ENCODE measurements around the gene NELL1. TPM values are rescaled to one million over a fixed set of nuclear protein-coding genes. Genes with fewer than 3 reads are reported as not detected.

The NELL1 gene
- polyA plus RNA-seq, 1 of the 3 experiments (the other 2 are of a cell fraction), result not detected

- H3K9me3 ChIP-seq, result no peaks in the 10 kb centered on the region
- H3K4me3 ChIP-seq (ENCODE audit: low read depth in 2 of 2, low read length in 1 of 2), result no peak overlapping the region
- POLR2A ChIA-PET, result no interaction called here
- DNase-seq, result no peak
- H3K27ac ChIP-seq (ENCODE audit: low read depth in 2 of 2, low read length in 1 of 2), result no peak overlapping the region
- TF ChIP-seq MEF2A (IDR thresholded peaks at IDR 0.05; ENCODE audit: borderline replicate concordance, low read depth) (no peak), RAD21 (IDR thresholded peaks at IDR 0.05; ENCODE audit: low read length) (no peak), RCOR1 (IDR thresholded peaks at IDR 0.05; ENCODE audit: low read length) (no peak), RXRA (IDR thresholded peaks at IDR 0.05; ENCODE audit: borderline replicate concordance, low read depth) (no peak), ELF1 (IDR thresholded peaks at IDR 0.05) (no peak), SIN3A (IDR thresholded peaks at IDR 0.05; ENCODE audit: borderline replicate concordance, low read depth, low read length) (no peak), POLR2AphosphoS5 (IDR thresholded peaks at IDR 0.05; ENCODE audit: low read depth, low read length) (no peak), USF2 (IDR thresholded peaks at IDR 0.05; ENCODE audit: borderline replicate concordance, low read depth, low read length) (no peak), FOXM1 (IDR thresholded peaks at IDR 0.05; ENCODE audit: low read depth) (no peak), ZBTB33 (IDR thresholded peaks at IDR 0.05; ENCODE audit: borderline replicate concordance, low read depth) (no peak), GATA2 (CRISPR knock-in tag; IDR thresholded peaks at IDR 0.05) (no peak), CHD2 (IDR thresholded peaks at IDR 0.05; ENCODE audit: low read length, partially characterized antibody) (no peak), FOXJ3 (CRISPR knock-in tag; IDR thresholded peaks at IDR 0.05) (no peak), TAF1 (IDR thresholded peaks at IDR 0.05; ENCODE audit: borderline replicate concordance, low read depth, low read length) (no peak), USF1 (IDR thresholded peaks at IDR 0.05; ENCODE audit: borderline replicate concordance, low read depth) (no peak), YY1 (IDR thresholded peaks at IDR 0.05; ENCODE audit: low read depth) (no peak), REST (IDR thresholded peaks at IDR 0.05; ENCODE audit: low read depth, low read length) (no peak), JUND (IDR thresholded peaks at IDR 0.05) (no peak)
- H3K27me3 ChIP-seq (ENCODE audit: insufficient read depth), result no peaks in the 10 kb centered on the region
- no peak overlapping the region for H2AFZ ChIP-seq (ENCODE audit: low read depth)
- H3K79me2 ChIP-seq (ENCODE audit: insufficient read depth), result no peaks in the 10 kb centered on the region
- H3K36me3 ChIP-seq (replicated peaks in 1 of 2; ENCODE audit: control insufficient read depth in 1 of 2, insufficient read depth in 2 of 2, low read length in 1 of 2), result no peaks in the 10 kb centered on the region
- WGBS (ENCODE audit: low lambda C conversion rate), result 25% methylated on average over 2 of the region's 2 CpGs
- H3K4me2 ChIP-seq, result no peak overlapping the region
- CTCF ChIA-PET, result interaction anchor here (1.0 kb wide), 1 partner anchor 22 kb away, joined by 4 read pairs; no protein-coding TSS in a partner anchor
- H3F3A ChIP-seq (replicated peaks; ENCODE audit: insufficient read depth), result no peaks in the 10 kb centered on the region
- H3K9ac ChIP-seq, result no peak overlapping the region
- no peaks in the 10 kb centered on the region for H3K4me1 ChIP-seq (ENCODE audit: control insufficient read depth in 1 of 2, insufficient read depth in 2 of 2, low read depth in 1 of 2, low read length in 1 of 2)
- H3K9me2 ChIP-seq, result no peaks in the 10 kb centered on the region
- H4K20me1 ChIP-seq (ENCODE audit: insufficient read depth), result no peaks in the 10 kb centered on the region
Measured at GRCh38 chr11:21037850-21038249, 368.5 kb downstream of the NELL1 start.
